ENCODE data around the gene PRR5L. TPM values are rescaled to one million over a fixed set of nuclear protein-coding genes. Genes with fewer than 3 reads are reported as not detected.

Gene PRR5L
- polyA plus RNA-seq, 4 donors: 5.6 to 62.2 (median 10.4) TPM

DNA sequence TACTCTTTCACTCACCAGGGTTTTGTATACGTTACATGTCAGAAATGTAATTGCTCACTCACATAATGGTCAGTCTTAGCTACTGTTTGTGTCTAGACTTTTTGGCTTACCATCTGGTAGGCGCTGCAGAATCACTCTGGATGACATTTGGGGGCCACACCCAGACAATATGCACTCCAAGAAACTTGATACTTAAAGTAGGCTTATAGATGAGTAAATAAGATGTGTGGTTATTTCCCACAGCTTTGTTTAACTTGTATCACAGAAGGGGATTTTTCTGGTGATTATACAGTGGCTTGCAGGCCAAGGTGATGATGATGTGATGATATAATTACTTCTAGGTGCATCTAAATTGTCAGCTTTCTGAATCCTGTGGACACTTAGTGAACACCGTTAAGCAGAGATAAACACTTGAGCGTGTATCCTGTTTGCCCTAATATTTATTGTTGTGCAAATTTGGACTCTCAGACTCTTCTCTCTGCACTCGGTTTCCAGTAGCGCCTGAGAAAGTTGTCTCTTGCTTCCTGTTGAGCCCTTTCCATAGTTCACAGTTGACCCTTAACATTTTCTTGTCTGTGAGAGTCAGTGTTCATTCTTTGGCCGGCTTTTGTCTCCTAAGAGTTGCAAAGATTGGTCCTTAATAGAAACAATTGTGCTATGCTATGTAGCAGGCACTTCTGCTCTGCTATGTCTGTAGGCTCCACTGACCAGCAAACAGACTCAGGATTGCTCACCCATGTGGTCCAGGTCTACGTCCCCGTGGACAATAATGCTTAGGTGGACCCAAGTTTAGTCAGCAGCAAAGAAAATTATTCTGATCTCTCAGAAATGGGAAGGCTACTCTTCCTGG lies 89.3 kb downstream of the PRR5L start:
- no peak overlapping the region for H3K4me3 ChIP-seq (ENCODE audit: low read depth in 1 of 3, low read length in 3 of 3)
- FAIRE-seq (no peak), DNase-seq (no peak)
- H3K36me3 ChIP-seq (ENCODE audit: control insufficient read depth in 3 of 3, insufficient read depth in 2 of 3, low read depth in 1 of 3, low read length in 3 of 3): peaks cover 0 to 23% (median 2%) of the 10 kb centered on the region in 3 donors
- no peaks in the 10 kb centered on the region for H3K27me3 ChIP-seq (ENCODE audit: control insufficient read depth in 3 of 3, insufficient read depth in 3 of 3, low read length in 3 of 3)
- peaks cover 0 to 6% (median 0%) of the 10 kb centered on the region in 3 donors for H3K4me1 ChIP-seq (ENCODE audit: control insufficient read depth in 3 of 3, insufficient read depth in 2 of 3, low read depth in 1 of 3, low read length in 2 of 3)
- 65 to 81% (median 71%) methylated on average over 9 of the region's 9 CpGs for WGBS, 3 donors
- H3K27ac ChIP-seq (ENCODE audit: low read depth in 1 of 3, low read length in 2 of 3): no peak overlapping the region
- no peaks in the 10 kb centered on the region for H3K9me3 ChIP-seq (ENCODE audit: control insufficient read depth in 2 of 2, insufficient read depth in 1 of 2, low read depth in 1 of 2, low read length in 1 of 2)

GRCh38 chr11:36386411-36386810 lies 90.3 kb downstream of the PRR5L start:
- no peak overlapping the region for H3K4me3 ChIP-seq (ENCODE audit: low read depth in 1 of 3, low read length in 3 of 3)
- H3K27ac ChIP-seq (ENCODE audit: low read depth in 1 of 3, low read length in 2 of 3): no peak overlapping the region
- DNase-seq (no peak), FAIRE-seq (no peak)
- H3K9me3 ChIP-seq (ENCODE audit: control insufficient read depth in 2 of 2, insufficient read depth in 1 of 2, low read depth in 1 of 2, low read length in 1 of 2): no peaks in the 10 kb centered on the region
- peaks cover 0 to 6% (median 0%) of the 10 kb centered on the region in 3 donors for H3K4me1 ChIP-seq (ENCODE audit: control insufficient read depth in 3 of 3, insufficient read depth in 2 of 3, low read depth in 1 of 3, low read length in 2 of 3)
- WGBS, 3 donors: 72 to 83% (median 83%) methylated on average over 3 of the region's 3 CpGs
- H3K27me3 ChIP-seq (ENCODE audit: control insufficient read depth in 3 of 3, insufficient read depth in 3 of 3, low read length in 3 of 3): no peaks in the 10 kb centered on the region
- H3K36me3 ChIP-seq (ENCODE audit: control insufficient read depth in 3 of 3, insufficient read depth in 2 of 3, low read depth in 1 of 3, low read length in 3 of 3): peaks cover 0 to 26% (median under 1%) of the 10 kb centered on the region in 3 donors

- peaks cover 0 to 14% (median 0%) of the 10 kb centered on the region in 3 donors for H3K36me3 ChIP-seq (ENCODE audit: control insufficient read depth in 3 of 3, insufficient read depth in 2 of 3, low read depth in 1 of 3, low read length in 3 of 3)
- no peak overlapping the region for H3K27ac ChIP-seq (ENCODE audit: low read depth in 1 of 3, low read length in 2 of 3)
- H3K4me3 ChIP-seq (ENCODE audit: low read depth in 1 of 3, low read length in 3 of 3): no peak overlapping the region
- peaks cover 0 to 6% (median 0%) of the 10 kb centered on the region in 3 donors for H3K4me1 ChIP-seq (ENCODE audit: control insufficient read depth in 3 of 3, insufficient read depth in 2 of 3, low read depth in 1 of 3, low read length in 2 of 3)
- WGBS, 3 donors: 95 to 100% (median 97%) methylated on average over 2 of the region's 2 CpGs
- FAIRE-seq: no peak
- no peaks in the 10 kb centered on the region for H3K9me3 ChIP-seq (ENCODE audit: control insufficient read depth in 2 of 2, insufficient read depth in 1 of 2, low read depth in 1 of 2, low read length in 1 of 2)
- H3K27me3 ChIP-seq (ENCODE audit: control insufficient read depth in 3 of 3, insufficient read depth in 3 of 3, low read length in 3 of 3): no peaks in the 10 kb centered on the region
- no peak for DNase-seq
Measured at GRCh38 chr11:36388071-36388470, 92.0 kb downstream of the PRR5L start.

- H3K9me3 ChIP-seq (ENCODE audit: control insufficient read depth in 2 of 2, insufficient read depth in 1 of 2, low read depth in 1 of 2, low read length in 1 of 2): no peaks in the 10 kb centered on the region
- WGBS, 3 donors: 88 to 89% (median 88%) methylated on average over 7 of the region's 7 CpGs
Measured at GRCh38 chr11:36388951-36389350, 92.9 kb downstream of the PRR5L start.

DNA sequence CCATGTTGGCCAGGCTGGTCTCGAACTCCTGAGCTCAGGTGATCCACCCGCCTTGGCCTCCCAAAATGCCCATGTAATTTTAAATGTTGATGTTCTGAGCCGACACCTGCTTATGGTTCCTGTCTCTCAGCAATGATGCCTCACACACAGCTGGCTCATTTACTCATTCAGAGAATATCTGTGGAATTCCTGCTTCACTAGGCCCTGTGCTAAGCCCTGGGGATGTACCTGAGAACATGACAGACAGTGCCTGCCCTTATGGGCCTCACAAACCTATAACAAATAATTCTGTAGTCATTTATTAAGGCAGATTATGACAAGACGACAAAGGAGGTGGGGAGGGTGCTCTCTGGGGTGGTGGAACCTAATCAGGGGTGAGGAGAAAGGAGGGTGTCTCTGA lies 93.7 kb downstream of the PRR5L start:
- Histone ChIP-seq H3K4me1 (ENCODE audit: control insufficient read depth in 3 of 3, insufficient read depth in 2 of 3, low read depth in 1 of 3, low read length in 2 of 3) (peaks cover 0 to 6% (median 0%) of the 10 kb centered on the region in 3 donors), H3K27me3 (ENCODE audit: control insufficient read depth in 3 of 3, insufficient read depth in 3 of 3, low read length in 3 of 3) (no peaks in the 10 kb centered on the region), H3K9me3 (ENCODE audit: control insufficient read depth in 2 of 2, insufficient read depth in 1 of 2, low read depth in 1 of 2, low read length in 1 of 2) (no peaks in the 10 kb centered on the region), H3K27ac (ENCODE audit: low read depth in 1 of 3, low read length in 2 of 3) (no peak overlapping the region), H3K4me3 (ENCODE audit: low read depth in 1 of 3, low read length in 3 of 3) (no peak overlapping the region), H3K36me3 (ENCODE audit: control insufficient read depth in 3 of 3, insufficient read depth in 2 of 3, low read depth in 1 of 3, low read length in 3 of 3) (peaks cover 0 to 11% (median 0%) of the 10 kb centered on the region in 3 donors)
- 92 to 94% (median 94%) methylated on average over 4 of the region's 4 CpGs for WGBS, 3 donors
- FAIRE-seq: no peak
- DNase-seq: no peak

More at GRCh38 chr11:36388951-36389350, 92.9 kb downstream of the PRR5L start:
- Histone ChIP-seq H3K27me3 (ENCODE audit: control insufficient read depth in 3 of 3, insufficient read depth in 3 of 3, low read length in 3 of 3) (no peaks in the 10 kb centered on the region), H3K4me3 (ENCODE audit: low read depth in 1 of 3, low read length in 3 of 3) (no peak overlapping the region), H3K4me1 (ENCODE audit: control insufficient read depth in 3 of 3, insufficient read depth in 2 of 3, low read depth in 1 of 3, low read length in 2 of 3) (peaks cover 0 to 6% (median 0%) of the 10 kb centered on the region in 3 donors), H3K36me3 (ENCODE audit: control insufficient read depth in 3 of 3, insufficient read depth in 2 of 3, low read depth in 1 of 3, low read length in 3 of 3) (peaks cover 0 to 11% (median 0%) of the 10 kb centered on the region in 3 donors), H3K27ac (ENCODE audit: low read depth in 1 of 3, low read length in 2 of 3) (no peak overlapping the region)
- FAIRE-seq (no peak), DNase-seq (no peak)

- Histone ChIP-seq H3K4me1 (ENCODE audit: control insufficient read depth in 3 of 3, insufficient read depth in 2 of 3, low read depth in 1 of 3, low read length in 2 of 3) (no peaks in the 10 kb centered on the region), H3K27ac (ENCODE audit: low read depth in 1 of 3, low read length in 2 of 3) (no peak overlapping the region), H3K9me3 (ENCODE audit: control insufficient read depth in 2 of 2, insufficient read depth in 1 of 2, low read depth in 1 of 2, low read length in 1 of 2) (no peaks in the 10 kb centered on the region), H3K4me3 (ENCODE audit: low read depth in 1 of 3, low read length in 3 of 3) (no peak overlapping the region), H3K27me3 (ENCODE audit: control insufficient read depth in 3 of 3, insufficient read depth in 3 of 3, low read length in 3 of 3) (no peaks in the 10 kb centered on the region), H3K36me3 (ENCODE audit: control insufficient read depth in 3 of 3, insufficient read depth in 2 of 3, low read depth in 1 of 3, low read length in 3 of 3) (peaks cover 0 to 15% (median 0%) of the 10 kb centered on the region in 3 donors)
- 32 to 43% (median 41%) methylated on average over 4 of the region's 4 CpGs for WGBS, 3 donors
- FAIRE-seq: no peak
- no peak for DNase-seq
Measured at GRCh38 chr11:36390963-36391471, 94.9 kb downstream of the PRR5L start.

DNA sequence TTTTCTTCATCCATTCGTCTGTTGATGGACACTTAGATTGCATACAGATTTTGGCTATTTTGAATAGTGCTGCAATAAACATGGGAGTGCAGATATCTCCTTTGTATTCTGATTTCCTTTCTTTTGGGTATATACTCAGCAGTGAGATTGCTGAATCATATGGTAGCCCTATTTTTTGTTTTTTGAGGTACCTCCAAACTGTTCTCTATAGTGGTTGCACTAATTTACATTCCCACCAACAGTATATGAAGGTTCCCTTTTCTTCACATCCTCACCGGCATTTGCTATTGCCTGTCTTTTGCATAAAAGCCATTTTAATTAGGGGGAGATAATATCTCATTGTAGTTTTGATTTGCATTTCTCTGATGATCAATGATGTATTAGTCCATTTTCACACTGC lies 96.1 kb downstream of the PRR5L start:
- H3K4me1 ChIP-seq (ENCODE audit: control insufficient read depth in 3 of 3, insufficient read depth in 2 of 3, low read depth in 1 of 3, low read length in 2 of 3): no peaks in the 10 kb centered on the region
- no peak overlapping the region for H3K4me3 ChIP-seq (ENCODE audit: low read depth in 1 of 3, low read length in 3 of 3)
- H3K36me3 ChIP-seq (ENCODE audit: control insufficient read depth in 3 of 3, insufficient read depth in 2 of 3, low read depth in 1 of 3, low read length in 3 of 3): peaks cover 0 to 19% (median 0%) of the 10 kb centered on the region in 3 donors
- H3K27ac ChIP-seq (ENCODE audit: low read depth in 1 of 3, low read length in 2 of 3): no peak overlapping the region
- no peaks in the 10 kb centered on the region for H3K9me3 ChIP-seq (ENCODE audit: control insufficient read depth in 2 of 2, insufficient read depth in 1 of 2, low read depth in 1 of 2, low read length in 1 of 2)
- no peak for DNase-seq
- no peak for FAIRE-seq
- H3K27me3 ChIP-seq (ENCODE audit: control insufficient read depth in 3 of 3, insufficient read depth in 3 of 3, low read length in 3 of 3): no peaks in the 10 kb centered on the region
- 90 to 96% (median 95%) methylated on average over 2 of the region's 2 CpGs for WGBS, 3 donors

- Histone ChIP-seq H3K4me1 (ENCODE audit: control insufficient read depth in 3 of 3, insufficient read depth in 2 of 3, low read depth in 1 of 3, low read length in 2 of 3) (peaks cover 0 to 8% (median 0%) of the 10 kb centered on the region in 3 donors), H3K9me3 (ENCODE audit: control insufficient read depth in 2 of 2, insufficient read depth in 1 of 2, low read depth in 1 of 2, low read length in 1 of 2) (no peaks in the 10 kb centered on the region), H3K27me3 (ENCODE audit: control insufficient read depth in 3 of 3, insufficient read depth in 3 of 3, low read length in 3 of 3) (no peaks in the 10 kb centered on the region), H3K4me3 (ENCODE audit: low read depth in 1 of 3, low read length in 3 of 3) (no peak overlapping the region), H3K36me3 (ENCODE audit: control insufficient read depth in 3 of 3, insufficient read depth in 2 of 3, low read depth in 1 of 3, low read length in 3 of 3) (peaks cover 0 to 32% (median 0%) of the 10 kb centered on the region in 3 donors), H3K27ac (ENCODE audit: low read depth in 1 of 3, low read length in 2 of 3) (no peak overlapping the region)
- DNase-seq (no peak), FAIRE-seq (no peak)
- 58 to 65% (median 63%) methylated on average over 2 of the region's 2 CpGs for WGBS, 3 donors
Measured at GRCh38 chr11:36394056-36394455, 98.0 kb downstream of the PRR5L start.
